H4 (cell line): ENCODE results near the gene OR4D1. TPM values are rescaled to one million over a fixed set of nuclear protein-coding genes. Genes with fewer than 3 reads are reported as not detected.
"Not testable (repeated sequence)": the region's sequence is repeated elsewhere in the genome, so short reads cannot be mapped to it uniquely, and the experiment has no call there.

Experiments used
- DNase-seq: peaks from one replicate; pipeline ENCODE4 v3.0.0-alpha.2; 2015; ENCODE audit warnings: low spot score
- total RNA-seq: library from RNA; depleted of rRNA; stranded (reverse); fragments of >200 nt; shearing (Covaris generic); gene quantifications from 2 replicates; pipeline ENCODE4 v1.2.3, GENCODE V29; 2014; rRNA removed

OR4D1 gene
- total RNA-seq = 0.02 TPM in 1 of 2 replicates, not detected in the other

GRCh38 chr17:58147930-58148434, at the start of gene OR4D1:
TSS of gene OR4D1 (plus strand) at chr17:58148384. CDS start at chr17:58155154, 6,770 bp downstream.
- DNase-seq = no peak

- DNase-seq = no peak
Measured at GRCh38 chr17:58100506-58100905, 47.7 kb upstream of the OR4D1 start.

GRCh38 chr17:58101898-58102297, 46.3 kb upstream of the OR4D1 start:
- not testable (repeated sequence) for DNase-seq

- no peak for DNase-seq
Measured at GRCh38 chr17:58105093-58105492, 43.1 kb upstream of the OR4D1 start.

- DNase-seq = no peak
Measured at GRCh38 chr17:58107306-58107705, 40.9 kb upstream of the OR4D1 start.

DNA sequence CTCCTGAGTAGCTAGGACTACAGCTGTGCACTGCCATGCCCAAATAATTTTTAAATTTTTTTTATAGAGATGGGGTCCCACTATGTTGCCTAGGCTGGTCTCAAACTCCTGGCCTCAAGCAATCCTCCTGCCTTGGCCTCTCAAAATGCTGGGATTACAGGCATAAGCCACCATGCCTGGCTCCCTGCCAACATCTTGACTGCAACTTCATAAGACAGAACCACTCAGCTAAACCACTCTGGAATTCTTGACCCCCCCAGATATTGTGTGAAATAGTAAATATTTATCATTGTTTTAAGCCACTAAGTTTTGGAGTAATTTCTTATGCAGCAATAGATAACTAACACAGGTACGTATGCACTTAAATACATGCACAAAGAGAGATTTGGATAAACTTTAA, 39.0 kb upstream of the OR4D1 start:
- no peak for DNase-seq

DNA sequence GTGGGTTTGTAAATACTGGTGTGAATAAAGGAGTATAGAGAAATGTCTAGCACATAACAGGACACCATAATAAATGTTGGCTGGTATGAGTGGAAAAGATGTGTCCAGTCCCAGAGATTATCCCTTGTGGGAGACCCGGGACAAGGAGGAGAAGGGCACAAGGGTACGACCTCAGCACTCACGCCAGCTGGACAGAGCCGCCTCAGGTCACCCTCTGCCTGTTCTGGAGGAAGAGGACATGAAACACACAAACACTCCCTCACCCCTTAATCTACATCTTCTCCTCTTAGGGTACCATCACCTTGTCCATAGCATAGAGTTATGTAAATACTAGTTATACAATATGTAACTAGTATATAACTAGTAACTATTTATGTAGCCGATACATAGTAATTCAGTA, 38.2 kb upstream of the OR4D1 start:
- DNase-seq = no peak

DNA sequence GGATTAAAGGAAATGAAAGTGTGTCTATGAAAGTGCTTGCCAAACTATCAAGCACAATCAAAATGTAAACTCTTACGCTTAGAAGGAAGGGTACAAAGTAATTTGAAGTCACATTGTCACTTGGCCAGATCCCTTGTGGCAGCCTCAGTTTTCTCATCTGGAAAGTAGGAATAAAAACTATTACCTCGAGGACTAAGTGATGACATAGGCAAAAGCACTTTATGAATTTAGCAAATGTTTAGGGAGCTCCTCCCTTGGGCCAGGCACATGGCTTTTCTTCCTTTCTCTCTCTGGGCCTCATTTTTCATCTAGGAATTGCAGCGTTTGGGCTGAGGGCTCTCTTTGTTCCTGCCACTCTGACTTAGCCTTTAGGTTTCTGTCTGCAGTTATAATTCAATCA, 36.5 kb upstream of the OR4D1 start:
- DNase-seq = no peak

- peak; percentile 66 for DNase-seq
Measured at GRCh38 chr17:58112970-58113631, 35.1 kb upstream of the OR4D1 start.

DNA sequence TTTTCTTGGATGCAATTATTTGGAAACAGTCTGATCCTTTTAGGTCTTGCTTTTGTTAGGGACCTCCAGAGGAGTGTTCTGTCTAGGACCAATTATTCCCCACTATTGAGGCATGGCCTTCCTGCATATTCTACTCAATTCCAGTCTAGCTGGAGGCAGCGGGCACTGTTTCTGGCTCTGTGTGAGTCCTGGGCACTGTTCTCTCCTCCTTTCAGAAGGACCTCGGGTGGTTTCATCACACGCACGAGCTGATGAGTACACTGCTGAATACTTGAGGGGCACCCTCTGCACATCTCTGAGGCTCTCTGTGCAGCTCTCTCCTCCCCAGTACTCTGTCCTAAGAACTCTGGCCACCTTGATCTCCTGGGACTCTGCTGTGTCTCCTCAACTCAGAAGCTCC, 34.2 kb upstream of the OR4D1 start:
- DNase-seq = no peak

DNA sequence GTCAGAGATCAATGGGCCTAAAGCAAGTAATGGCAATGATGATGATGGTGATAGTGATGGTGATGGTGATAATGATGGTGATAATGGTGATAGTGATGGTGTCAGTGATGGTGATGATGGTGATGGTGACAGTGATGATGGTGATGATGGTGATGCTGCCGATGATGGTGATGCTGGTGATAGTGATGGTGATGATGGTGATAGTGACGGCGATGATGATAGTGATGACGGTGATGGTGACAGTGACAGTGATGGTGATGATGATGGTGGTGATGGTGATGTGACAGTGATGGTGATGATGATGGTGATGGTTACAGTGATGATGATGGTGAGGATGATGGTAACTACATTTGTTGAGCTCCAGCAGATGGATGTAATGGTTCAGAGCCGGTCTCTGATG, 30.8 kb upstream of the OR4D1 start:
- DNase-seq = no peak

GRCh38 chr17:58119491-58119890, 28.7 kb upstream of the OR4D1 start:
- no peak for DNase-seq

- peak; percentile 62 for DNase-seq
Measured at GRCh38 chr17:58120195-58120822, 27.9 kb upstream of the OR4D1 start.

DNA sequence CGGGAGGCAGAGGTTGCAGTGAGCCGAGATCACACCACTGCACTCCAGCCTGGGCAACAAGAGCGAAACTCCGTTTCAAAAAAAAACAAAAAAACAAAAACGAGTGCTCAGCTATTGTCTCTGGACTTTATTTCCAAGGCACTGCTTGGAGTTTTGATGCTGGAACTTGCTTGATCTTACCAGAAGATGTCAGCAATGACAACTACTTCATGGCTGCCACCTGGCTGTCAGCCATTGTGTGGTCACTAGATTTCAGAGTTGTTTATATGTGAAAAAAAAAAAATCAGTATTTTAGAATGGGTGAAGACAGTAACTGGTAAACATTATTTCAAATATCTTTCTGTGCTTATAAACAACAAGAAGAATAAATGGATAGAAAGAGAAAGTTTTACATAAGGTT, 26.3 kb upstream of the OR4D1 start:
- DNase-seq = peak; percentile 86

DNA sequence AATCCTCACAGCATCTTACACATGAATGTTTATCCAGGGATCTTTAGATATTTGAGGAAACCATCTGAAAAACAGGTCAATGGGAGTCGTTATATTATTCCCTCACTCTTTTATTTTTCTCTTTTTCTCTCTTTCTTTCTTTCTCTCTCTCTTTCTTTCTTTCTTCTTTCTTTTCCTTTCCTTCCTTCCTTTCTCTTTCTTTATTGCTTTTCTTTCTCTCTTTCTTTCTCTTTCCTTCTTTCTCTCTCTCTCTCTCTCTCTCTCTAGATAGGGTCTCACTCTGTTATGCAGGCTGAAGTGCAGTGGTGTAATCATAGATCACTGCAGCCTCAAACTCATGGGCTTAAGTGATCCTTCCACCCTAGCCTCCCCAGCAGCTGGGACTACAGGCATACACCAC, 20.3 kb upstream of the OR4D1 start:
- DNase-seq = no peak

GRCh38 chr17:58132697-58133096, 15.5 kb upstream of the OR4D1 start:
- DNase-seq = not testable (repeated sequence)

DNA sequence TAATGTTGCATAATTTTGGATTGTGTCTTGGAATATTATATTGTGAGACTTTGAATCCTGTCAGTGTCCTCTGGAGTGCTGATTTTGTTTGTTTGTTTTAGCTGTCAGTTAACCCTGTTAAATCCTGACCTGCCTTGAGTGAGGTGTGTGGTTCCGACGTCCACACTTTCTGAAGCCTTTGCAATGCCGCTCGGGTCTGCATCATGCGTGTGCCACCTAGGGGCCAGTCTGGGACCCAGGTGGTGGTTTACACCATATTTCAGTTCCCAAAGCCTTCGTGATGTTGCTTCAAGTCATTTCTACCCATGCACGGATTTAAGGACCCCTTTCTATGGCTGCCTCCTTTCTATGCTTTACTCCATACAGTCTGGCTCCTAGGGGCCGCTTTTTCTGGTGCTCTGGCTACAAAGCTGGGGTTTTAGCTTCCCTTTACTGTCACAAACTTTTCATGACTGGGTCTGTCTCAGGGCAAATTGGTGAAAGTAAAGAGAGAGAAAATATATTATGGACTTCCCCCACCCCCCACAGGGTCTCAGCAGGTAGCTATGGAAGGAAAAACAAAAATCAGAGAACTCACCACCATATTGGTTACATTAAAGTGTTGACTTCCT, 11.4 kb upstream of the OR4D1 start:
- no peak for DNase-seq

DNA sequence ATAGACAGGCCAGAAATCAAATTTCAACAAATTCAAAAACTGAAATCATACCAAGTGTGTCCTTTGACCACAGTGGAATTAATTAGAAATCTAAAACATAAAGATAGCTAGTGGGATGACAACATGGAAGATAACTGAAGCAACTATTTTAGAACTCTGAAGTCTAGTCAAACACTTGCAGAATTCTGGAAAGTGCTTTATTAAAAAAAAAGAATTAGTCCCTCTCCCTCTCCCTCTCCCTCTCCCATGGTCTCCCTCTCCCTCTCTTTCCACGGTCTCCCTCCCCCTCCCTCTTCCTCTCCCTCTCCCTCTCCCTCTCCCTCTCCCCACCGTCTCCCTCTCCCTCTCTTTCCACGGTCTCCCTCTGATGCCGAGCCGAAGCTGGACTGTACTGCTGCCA, 6.7 kb upstream of the OR4D1 start:
- no peak for DNase-seq

DNA sequence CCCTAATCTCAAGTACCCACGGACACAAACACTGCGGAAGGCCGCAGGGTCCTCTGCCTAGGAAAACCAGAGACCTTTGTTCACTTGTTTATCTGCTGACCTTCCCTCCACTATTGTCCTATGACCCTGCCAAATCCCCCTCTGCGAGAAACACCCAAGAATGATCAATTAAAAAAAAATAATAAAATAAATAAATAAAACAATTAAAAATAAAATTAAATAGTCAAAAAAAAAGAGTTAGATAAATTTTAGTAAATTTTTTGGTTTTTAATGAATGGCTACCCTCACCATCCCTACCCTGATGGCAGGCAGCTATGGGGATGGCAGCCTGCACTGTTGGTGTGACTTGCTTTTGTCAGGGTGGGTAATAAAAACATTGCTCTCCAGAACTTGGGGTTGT, 4.8 kb upstream of the OR4D1 start:
- DNase-seq = not testable (repeated sequence)

- DNase-seq = no peak
Measured at GRCh38 chr17:58144801-58145200, 3.4 kb upstream of the OR4D1 start.

- no peak for DNase-seq
Measured at GRCh38 chr17:58148609-58149008, 425 bp downstream of the OR4D1 start.

GRCh38 chr17:58150394-58150793, 2.2 kb downstream of the OR4D1 start:
- DNase-seq = no peak

DNA sequence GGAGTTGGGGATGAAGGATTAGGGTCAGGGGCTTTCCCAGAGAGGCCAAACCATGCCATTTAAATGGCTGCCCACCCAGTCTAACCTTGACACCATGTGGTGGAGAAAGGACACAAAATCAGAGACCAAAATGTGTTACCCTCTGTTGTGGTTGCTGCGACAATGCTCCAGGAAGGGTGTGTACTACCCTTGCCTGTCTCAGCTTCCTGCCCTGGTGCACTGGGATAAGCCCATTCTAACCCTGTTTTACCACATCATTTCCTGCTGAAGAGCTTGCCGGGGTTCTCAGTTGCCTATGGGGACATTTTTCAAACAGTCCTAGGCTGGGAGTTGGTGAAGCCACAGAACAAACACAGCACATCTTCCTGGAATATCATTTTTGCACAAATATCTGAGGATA, 4.9 kb downstream of the OR4D1 start:
- no peak for DNase-seq
